ENCODE measurements around the gene PPP1R13B.

Gene PPP1R13B

GRCh38 chr14:103741876-103742275 lies 105.5 kb downstream of the PPP1R13B start:
- no peak for DNase-seq (ENCODE audit: low read depth)

GRCh38 chr14:103740991-103741689 lies 106.2 kb downstream of the PPP1R13B start:
- no peak for DNase-seq (ENCODE audit: low read depth)

- DNase-seq (ENCODE audit: low read depth) = no peak
Observed at GRCh38 chr14:103739793-103740501, 107.4 kb downstream of the PPP1R13B start.

- DNase-seq (ENCODE audit: low read depth) = no peak
Observed at GRCh38 chr14:103739466-103739792, 107.9 kb downstream of the PPP1R13B start.

GRCh38 chr14:103738701-103739451 lies 108.5 kb downstream of the PPP1R13B start:
- DNase-seq (ENCODE audit: low read depth) = no peak

- no peak for DNase-seq (ENCODE audit: low read depth)
Observed at GRCh38 chr14:103738166-103738565, 109.2 kb downstream of the PPP1R13B start.

GRCh38 chr14:103737432-103738045 lies 109.8 kb downstream of the PPP1R13B start:
- no peak for DNase-seq (ENCODE audit: low read depth)

GRCh38 chr14:103736546-103737431 lies 110.6 kb downstream of the PPP1R13B start:
- no peak for DNase-seq (ENCODE audit: low read depth)

GRCh38 chr14:103735815-103736545 lies 111.4 kb downstream of the PPP1R13B start:
- DNase-seq (ENCODE audit: low read depth) = no peak

GRCh38 chr14:103735439-103735814 lies 111.9 kb downstream of the PPP1R13B start:
- no peak for DNase-seq (ENCODE audit: low read depth)

- no peak for DNase-seq (ENCODE audit: low read depth)
Observed at GRCh38 chr14:103735022-103735421, 112.4 kb downstream of the PPP1R13B start.

- DNase-seq (ENCODE audit: low read depth) = no peak
Observed at GRCh38 chr14:103734081-103734888, 113.1 kb downstream of the PPP1R13B start.

GRCh38 chr14:103733651-103734050 lies 113.7 kb downstream of the PPP1R13B start:
- no peak for DNase-seq (ENCODE audit: low read depth)

GRCh38 chr14:103732868-103733620 lies 114.3 kb downstream of the PPP1R13B start:
- no peak for DNase-seq (ENCODE audit: low read depth)

- no peak for DNase-seq (ENCODE audit: low read depth)
Observed at GRCh38 chr14:103731916-103732867, 115.2 kb downstream of the PPP1R13B start.

- DNase-seq (ENCODE audit: low read depth) = no peak
Observed at GRCh38 chr14:103731481-103731880, 115.9 kb downstream of the PPP1R13B start.

GRCh38 chr14:103730490-103731035 lies 116.8 kb downstream of the PPP1R13B start:
- DNase-seq (ENCODE audit: low read depth) = no peak

Data from T-helper 22 cell (primary cell).